Activated T-helper 2 cell treated with anti-CD3 and anti-CD28 coated beads, Interferon-gamma antibody, Interleukin-2, Interleukin-4, amounts not matched to agents 10 μg/mL and 5 μg/mL and 100 μg/mL, durations not matched to agents 14 hours and 24 hours and 36 hours (primary cell): ENCODE measurements around the gene HLX. TPM values are rescaled to one million over a fixed set of nuclear protein-coding genes. Genes with fewer than 3 reads are reported as not detected.

Source experiments
- DNase-seq: peaks from one replicate; pipeline ENCODE4 v3.0.0; 2021; ENCODE audit warnings: low spot score
- H3K27ac Mint-ChIP-seq: one replicate; pipeline ENCODE4 v1.8.0; 2021; ENCODE audit warnings: mixed read lengths
- H3K27me3 Mint-ChIP-seq: one replicate; pipeline ENCODE4 v1.8.0; 2021; ENCODE audit warnings: low read depth, mixed read lengths
- H3K36me3 Mint-ChIP-seq: one replicate; pipeline ENCODE4 v1.8.0; 2021; ENCODE audit warnings: low read depth, mixed read lengths
- H3K4me1 Mint-ChIP-seq: one replicate; pipeline ENCODE4 v1.8.0; 2021; ENCODE audit warnings: low read depth, mixed read lengths
- H3K4me3 Mint-ChIP-seq: one replicate; pipeline ENCODE4 v1.8.0; 2021; ENCODE audit warnings: low read depth, mild to moderate bottlenecking, moderate library complexity, mixed read lengths
- H3K9me3 Mint-ChIP-seq: one replicate; pipeline ENCODE4 v1.8.0; 2021; ENCODE audit warnings: mixed read lengths
- intact Hi-C: fragments of 100-400 bp; cut with micrococcal nuclease; formaldehyde crosslinking; loops from one replicate; pipeline ENCODE4 v1.15.1; 2023
- total RNA-seq: library from RNA; stranded (reverse); gene quantifications from 2 replicates; pipeline ENCODE4 v1.2.3, GENCODE V29; 2022

HLX gene
- total RNA-seq, 1 donor from 2014 or later = 10.4 TPM

DNA sequence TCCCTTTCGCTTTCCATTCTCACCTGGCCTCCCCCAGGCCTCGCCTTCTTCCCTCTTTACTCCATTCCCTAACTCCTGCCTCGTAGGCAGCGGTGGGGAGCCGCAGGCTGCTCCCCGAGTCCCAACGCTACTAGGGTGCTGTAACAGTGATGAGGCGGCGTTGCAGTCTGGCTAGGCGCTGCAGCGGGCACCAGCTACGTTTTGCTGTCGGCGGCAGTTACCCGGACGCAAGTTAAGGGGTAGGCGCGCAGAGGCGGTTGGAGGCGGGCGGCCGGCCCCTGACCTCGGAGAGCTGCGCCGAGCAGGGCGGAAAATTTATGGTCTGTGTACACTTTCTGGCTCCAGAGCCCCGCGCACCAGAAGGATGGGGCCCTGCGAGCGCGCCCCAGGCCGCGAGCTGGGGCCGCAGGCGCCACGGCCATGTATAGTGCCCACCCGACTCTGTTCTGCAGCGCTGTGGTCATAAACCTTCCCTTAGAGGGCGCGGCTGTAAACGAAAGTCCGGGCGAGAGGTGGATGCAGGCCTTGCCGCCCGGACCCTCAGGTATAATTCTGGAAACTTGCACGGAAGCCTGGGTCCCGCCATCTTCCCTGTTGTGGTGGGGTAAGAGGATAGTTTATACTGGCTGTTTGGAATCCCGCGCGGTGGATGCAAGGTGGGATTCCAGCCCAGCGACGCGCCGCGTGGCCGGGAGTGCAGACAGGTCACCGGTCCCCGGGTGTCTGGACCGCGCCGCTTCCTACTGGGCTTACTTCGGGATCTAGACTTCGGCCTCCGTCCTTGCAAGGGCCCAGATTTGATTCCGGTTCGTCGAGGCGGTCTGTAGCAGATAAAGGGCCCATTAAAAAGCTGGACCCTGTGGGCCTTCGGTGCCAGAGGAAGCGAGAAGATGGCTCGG lies 15.0 kb downstream of the HLX start:
- peaks cover 12% of the 10 kb centered on the region for H3K4me1 Mint-ChIP-seq
- intact Hi-C loops = loop anchor here (5.0 kb wide), 2 partner anchors 308 to 543 kb away; no protein-coding TSS in a partner anchor
- H3K27me3 Mint-ChIP-seq = peaks cover 68% of the 10 kb centered on the region
- no peak overlapping the region for H3K27ac Mint-ChIP-seq
- peaks cover 8% of the 10 kb centered on the region for H3K36me3 Mint-ChIP-seq
- H3K9me3 Mint-ChIP-seq = no peaks in the 10 kb centered on the region
- peak overlapping the region; percentile 49 for H3K4me3 Mint-ChIP-seq
- no peak for DNase-seq

DNA sequence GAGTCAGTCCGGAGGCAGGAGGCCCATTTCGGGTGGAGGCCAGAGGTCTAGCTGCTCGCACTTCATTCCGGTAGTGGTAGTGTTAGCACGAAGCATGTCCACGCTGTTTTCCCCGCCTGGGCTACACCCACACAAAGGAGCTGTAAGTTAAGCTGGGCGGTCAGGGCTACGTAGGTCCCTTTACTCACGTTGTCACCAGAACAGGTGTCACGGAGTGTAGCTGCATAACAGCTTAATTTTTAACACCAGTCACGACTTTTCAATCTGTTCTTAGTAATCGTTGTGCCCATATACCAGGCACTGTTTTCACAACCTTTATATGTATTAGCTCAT lies 15.6 kb downstream of the HLX start:
- Mint-ChIP-seq H3K27ac (no peak overlapping the region), H3K4me1 (peaks cover 12% of the 10 kb centered on the region), H3K36me3 (peaks cover 8% of the 10 kb centered on the region), H3K27me3 (peaks cover 62% of the 10 kb centered on the region), H3K9me3 (no peaks in the 10 kb centered on the region), H3K4me3 (no peak overlapping the region)
- DNase-seq = no peak
- intact Hi-C loops = loop anchor here (5.0 kb wide), 2 partner anchors 307 to 542 kb away; no protein-coding TSS in a partner anchor

DNA sequence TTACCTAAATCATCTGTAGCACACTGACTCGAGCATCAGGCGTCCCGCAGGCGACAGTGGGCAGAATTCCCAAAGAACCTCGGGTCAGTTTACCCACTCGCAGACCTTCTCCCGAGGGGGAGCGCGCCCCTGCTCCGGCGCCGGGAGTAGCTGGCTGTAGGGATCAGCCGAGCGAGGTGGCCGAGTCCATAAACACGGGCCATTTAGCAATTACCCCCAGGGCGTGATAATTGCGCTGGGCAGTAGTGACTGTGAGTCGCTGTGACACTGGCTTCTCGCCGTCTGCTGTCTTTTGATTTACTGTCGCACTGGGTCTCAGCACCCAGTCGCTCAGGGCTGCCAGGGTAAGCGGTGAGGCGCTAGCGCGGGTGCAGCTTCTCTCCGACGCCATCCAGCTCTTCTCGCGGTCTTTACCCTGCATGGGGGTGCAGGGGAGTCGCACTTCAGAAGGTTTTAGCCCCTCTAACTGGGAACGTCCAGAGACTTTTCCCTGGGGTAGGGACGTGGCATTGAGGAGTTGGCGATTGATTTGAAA lies 16.2 kb downstream of the HLX start:
- H3K27me3 Mint-ChIP-seq = peaks cover 56% of the 10 kb centered on the region
- DNase-seq = no peak
- no peak overlapping the region for H3K27ac Mint-ChIP-seq
- peaks cover 8% of the 10 kb centered on the region for H3K36me3 Mint-ChIP-seq
- H3K4me1 Mint-ChIP-seq = peaks cover 12% of the 10 kb centered on the region
- intact Hi-C loops = no loop called here
- H3K4me3 Mint-ChIP-seq = no peak overlapping the region
- no peaks in the 10 kb centered on the region for H3K9me3 Mint-ChIP-seq

DNA sequence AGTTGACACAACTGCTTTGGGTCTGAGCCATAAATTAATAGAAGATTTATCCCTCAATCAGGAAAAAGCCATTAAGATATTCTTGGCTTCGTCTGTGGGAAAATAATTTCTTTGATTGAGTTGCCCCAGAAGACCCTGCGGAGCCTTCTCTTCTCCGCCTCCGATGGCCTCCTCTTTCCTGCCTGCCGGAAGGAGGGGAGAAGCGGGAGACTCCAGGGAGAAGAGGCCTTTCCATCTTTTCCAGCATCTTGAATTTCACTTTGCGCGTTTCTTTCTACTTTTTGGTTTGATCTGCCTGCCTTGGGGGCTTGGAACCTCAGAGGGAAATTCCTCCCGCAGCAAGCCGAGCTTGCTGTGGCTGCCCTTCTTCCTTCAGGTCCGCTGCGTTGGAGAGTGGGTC lies 16.8 kb downstream of the HLX start:
- peaks cover 8% of the 10 kb centered on the region for H3K36me3 Mint-ChIP-seq
- H3K4me3 Mint-ChIP-seq = no peak overlapping the region
- H3K27me3 Mint-ChIP-seq = peaks cover 50% of the 10 kb centered on the region
- DNase-seq = no peak
- no peaks in the 10 kb centered on the region for H3K9me3 Mint-ChIP-seq
- H3K27ac Mint-ChIP-seq = no peak overlapping the region
- H3K4me1 Mint-ChIP-seq = peaks cover 12% of the 10 kb centered on the region
- intact Hi-C loops = no loop called here

DNA sequence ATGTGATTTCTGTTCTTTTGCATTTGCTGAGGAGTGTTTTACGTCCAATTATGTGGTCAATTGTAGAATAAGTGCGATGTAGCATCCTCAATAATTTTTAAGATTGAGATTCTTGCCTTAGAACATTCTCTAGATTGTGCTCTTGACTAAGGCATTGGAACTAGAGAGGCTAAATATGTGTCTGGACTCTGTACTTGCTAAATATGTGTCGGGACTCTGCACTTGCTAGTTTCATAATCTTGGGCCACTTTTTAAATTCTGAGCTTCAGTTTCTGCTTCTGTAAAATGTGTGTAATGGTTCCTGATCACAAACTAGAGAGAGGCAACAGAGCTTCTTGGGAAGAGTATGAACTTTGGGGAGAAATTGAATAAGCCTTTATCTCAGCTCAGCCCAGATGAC lies 21.6 kb downstream of the HLX start:
- no peak for DNase-seq
- H3K27me3 Mint-ChIP-seq = peaks cover 8% of the 10 kb centered on the region
- H3K36me3 Mint-ChIP-seq = no peaks in the 10 kb centered on the region
- no peak overlapping the region for H3K4me3 Mint-ChIP-seq
- H3K9me3 Mint-ChIP-seq = no peaks in the 10 kb centered on the region
- H3K27ac Mint-ChIP-seq = no peak overlapping the region
- intact Hi-C loops = no loop called here
- H3K4me1 Mint-ChIP-seq = no peaks in the 10 kb centered on the region

DNA sequence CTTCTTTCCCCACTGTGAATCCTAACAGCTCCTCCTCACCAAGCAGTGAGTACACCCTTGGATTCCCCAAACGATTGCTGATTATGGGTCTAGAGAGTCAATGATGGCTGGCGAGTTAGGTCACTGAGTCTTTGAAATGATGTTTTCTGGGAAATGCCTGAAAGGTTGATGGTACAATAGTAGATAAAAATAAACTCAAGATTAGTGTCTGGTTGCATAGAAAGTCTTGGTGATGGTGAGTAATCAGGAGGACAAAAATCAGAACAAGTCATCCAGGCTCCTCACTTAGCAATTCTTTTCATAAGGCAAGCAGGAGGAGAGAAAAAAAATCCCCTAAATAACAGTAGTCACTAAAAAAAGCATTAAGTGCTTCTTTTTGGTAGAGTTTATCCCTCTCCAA lies 22.6 kb downstream of the HLX start:
- peaks cover 8% of the 10 kb centered on the region for H3K27me3 Mint-ChIP-seq
- no peak overlapping the region for H3K4me3 Mint-ChIP-seq
- intact Hi-C loops = no loop called here
- no peak for DNase-seq
- no peak overlapping the region for H3K27ac Mint-ChIP-seq
- no peaks in the 10 kb centered on the region for H3K9me3 Mint-ChIP-seq
- no peaks in the 10 kb centered on the region for H3K4me1 Mint-ChIP-seq
- H3K36me3 Mint-ChIP-seq = no peaks in the 10 kb centered on the region

DNA sequence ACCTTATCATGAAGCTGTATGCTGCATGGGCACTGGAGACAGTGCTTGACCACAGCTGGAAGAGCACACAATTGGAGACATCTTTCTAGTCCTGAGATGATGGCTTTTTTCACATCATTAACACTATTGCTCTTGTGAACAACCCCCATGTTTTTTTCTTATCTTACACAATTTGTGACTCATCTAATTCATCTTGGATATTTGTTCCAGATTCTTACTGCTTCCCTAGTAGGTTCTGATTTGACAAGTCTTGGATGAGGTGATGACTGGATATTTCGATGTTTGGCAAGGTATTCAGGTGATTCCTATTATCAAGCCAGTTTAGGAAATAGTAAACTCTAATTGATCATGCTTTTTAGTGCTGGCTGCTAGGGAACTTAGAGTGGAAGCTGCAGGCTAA lies 23.7 kb downstream of the HLX start:
- H3K9me3 Mint-ChIP-seq = no peaks in the 10 kb centered on the region
- H3K27ac Mint-ChIP-seq = no peak overlapping the region
- H3K4me1 Mint-ChIP-seq = no peaks in the 10 kb centered on the region
- no peaks in the 10 kb centered on the region for H3K36me3 Mint-ChIP-seq
- DNase-seq = no peak
- no peak overlapping the region for H3K4me3 Mint-ChIP-seq
- intact Hi-C loops = no loop called here
- peaks cover 6% of the 10 kb centered on the region for H3K27me3 Mint-ChIP-seq

DNA sequence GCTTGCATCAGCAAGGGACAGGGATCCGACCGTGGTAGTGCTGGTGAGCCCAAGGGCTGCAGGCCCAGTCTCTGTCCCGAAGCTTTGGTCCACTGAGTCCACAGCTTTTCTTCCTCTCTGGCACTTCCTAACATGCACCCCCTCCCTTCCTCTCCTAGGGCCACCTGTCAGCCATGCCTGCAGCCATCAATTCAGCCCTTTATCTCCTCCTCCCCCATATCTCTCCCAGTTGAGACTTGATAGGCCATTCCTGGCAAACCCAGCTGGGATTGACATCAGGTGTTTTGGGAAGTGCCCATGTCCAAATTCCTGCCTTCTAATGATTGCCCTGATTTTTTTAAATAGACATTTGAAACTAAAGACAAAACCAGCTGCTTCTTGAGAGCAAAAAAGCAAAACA lies 25.6 kb downstream of the HLX start:
- Mint-ChIP-seq H3K9me3 (no peaks in the 10 kb centered on the region), H3K36me3 (no peaks in the 10 kb centered on the region), H3K27ac (no peak overlapping the region), H3K4me3 (no peak overlapping the region), H3K4me1 (peaks cover 4% of the 10 kb centered on the region), H3K27me3 (no peaks in the 10 kb centered on the region)
- intact Hi-C loops = no loop called here
- DNase-seq = no peak

DNA sequence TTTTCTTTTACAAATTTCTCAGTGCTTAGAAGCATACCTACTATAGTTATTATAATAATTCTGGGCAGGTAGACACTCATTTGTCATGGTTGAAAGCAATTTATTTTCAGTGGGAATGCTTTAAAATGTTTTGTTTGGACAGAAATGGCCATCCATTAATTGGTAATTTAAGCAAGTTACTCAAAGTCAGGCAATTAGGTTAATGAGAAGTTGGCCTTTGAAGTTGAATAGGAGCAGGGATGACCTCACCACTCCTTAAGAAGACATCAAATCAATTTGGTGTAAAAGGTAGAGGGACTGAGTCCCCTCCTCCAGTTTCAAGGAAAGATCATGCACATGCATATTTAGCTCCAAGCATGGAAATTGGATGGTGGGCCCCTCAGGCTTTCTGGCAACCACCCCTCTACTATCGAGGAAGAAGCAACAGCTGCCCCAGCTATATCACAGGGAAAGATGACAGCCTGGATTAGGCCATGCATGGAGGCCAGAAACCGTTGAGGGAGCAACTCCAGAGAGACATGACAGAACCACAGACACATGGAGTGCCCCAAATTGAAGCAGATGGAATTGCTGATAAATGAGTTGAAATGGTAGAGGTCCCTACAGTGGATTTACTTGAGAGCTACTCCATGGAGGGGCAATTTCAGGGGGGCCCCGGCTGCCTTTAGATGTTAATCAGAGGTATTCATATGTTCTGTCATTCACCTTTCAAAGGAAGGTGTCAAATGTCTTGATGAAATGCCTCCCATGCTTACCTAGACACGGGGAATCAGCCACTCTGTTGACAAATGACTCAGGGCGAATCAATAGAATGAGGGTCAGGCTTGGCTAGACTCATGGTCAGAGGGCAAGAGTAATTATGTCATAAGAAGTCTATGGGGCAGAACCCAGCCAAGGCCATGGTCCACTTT lies 26.7 kb downstream of the HLX start:
- no peak overlapping the region for H3K4me3 Mint-ChIP-seq
- no peaks in the 10 kb centered on the region for H3K36me3 Mint-ChIP-seq
- peaks cover 4% of the 10 kb centered on the region for H3K4me1 Mint-ChIP-seq
- intact Hi-C loops = no loop called here
- no peaks in the 10 kb centered on the region for H3K9me3 Mint-ChIP-seq
- DNase-seq = no peak
- no peak overlapping the region for H3K27ac Mint-ChIP-seq
- no peaks in the 10 kb centered on the region for H3K27me3 Mint-ChIP-seq

DNA sequence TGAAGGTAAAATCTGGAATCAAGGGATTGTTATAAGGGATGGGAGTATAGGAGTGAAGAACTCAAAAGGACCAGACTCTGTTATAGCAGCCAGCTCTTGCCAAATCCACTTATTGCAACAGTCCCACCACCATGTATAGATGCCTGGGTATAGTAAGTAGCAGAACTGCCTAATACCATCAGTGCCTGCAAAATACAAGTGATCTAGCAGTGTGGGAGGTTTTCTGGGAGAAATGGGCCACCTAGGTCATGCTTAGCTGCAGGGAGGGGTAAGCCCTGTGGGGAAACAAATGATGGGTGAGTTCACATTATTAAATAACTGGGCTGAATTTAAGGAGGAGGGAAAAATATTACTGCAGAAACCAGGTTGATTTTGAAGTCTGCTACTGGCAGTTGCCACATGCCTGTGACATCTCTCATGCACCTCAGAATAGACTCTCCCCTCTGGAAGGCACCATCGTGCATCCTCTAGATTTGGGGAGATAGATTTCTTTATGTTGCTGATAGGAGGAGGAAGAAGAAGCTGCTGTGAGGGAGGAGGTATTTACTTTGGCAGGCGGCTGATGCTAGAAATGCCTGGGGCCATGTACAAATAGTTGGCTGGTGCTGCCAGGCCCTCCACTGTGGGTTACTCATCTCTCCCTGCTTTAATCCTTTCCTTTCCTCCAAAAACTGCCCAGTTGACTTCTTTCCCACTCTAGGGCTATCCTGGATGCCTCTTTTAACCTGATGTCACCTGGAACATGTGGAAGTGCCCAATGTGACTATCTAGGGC lies 27.5 kb downstream of the HLX start:
- Mint-ChIP-seq H3K9me3 (no peaks in the 10 kb centered on the region), H3K36me3 (no peaks in the 10 kb centered on the region), H3K27me3 (no peaks in the 10 kb centered on the region), H3K4me1 (peaks cover 4% of the 10 kb centered on the region), H3K27ac (no peak overlapping the region), H3K4me3 (no peak overlapping the region)
- DNase-seq = no peak
- intact Hi-C loops = no loop called here

DNA sequence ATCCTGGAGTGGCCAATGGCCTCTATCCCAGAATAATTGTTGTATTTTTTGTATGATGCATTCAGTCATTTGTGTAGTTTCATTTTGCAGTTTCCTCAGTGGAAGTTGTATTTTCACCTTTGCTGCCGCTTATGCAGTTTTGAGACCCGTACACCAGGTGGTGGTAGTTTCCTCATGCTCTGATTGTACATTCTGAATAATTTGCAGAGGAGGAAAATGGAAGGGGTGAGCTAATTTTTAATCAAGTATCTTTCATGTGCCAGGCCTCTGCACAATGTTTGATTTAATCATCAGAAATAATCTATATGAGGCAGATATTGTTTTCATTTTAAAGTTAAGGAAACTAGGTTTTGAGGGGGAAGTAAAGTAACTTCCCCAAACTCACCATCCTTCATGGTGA lies 29.5 kb downstream of the HLX start:
- peaks cover 4% of the 10 kb centered on the region for H3K4me1 Mint-ChIP-seq
- no peak for DNase-seq
- H3K4me3 Mint-ChIP-seq = no peak overlapping the region
- H3K27ac Mint-ChIP-seq = no peak overlapping the region
- intact Hi-C loops = no loop called here
- no peaks in the 10 kb centered on the region for H3K27me3 Mint-ChIP-seq
- no peaks in the 10 kb centered on the region for H3K36me3 Mint-ChIP-seq
- H3K9me3 Mint-ChIP-seq = no peaks in the 10 kb centered on the region

DNA sequence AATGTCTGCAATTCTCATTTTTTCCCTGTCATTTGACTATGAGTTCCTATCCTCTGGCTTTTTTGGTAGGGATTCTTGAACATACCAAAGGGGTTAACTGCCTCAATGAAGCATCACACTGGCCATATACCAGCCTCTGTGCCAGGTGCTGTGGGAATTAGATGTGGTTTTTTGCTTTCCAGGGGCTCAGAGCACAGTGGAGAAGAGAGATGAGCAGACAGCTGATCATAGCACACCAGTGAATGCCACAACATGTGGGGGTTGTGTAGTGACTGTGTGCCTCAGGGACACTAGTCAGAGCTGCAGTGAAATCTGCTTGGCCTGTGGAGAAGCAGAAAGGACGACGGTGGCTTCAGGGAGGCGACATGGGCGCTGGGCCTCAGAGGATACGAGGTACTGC lies 30.8 kb downstream of the HLX start:
- Mint-ChIP-seq H3K27me3 (no peaks in the 10 kb centered on the region), H3K4me1 (peaks cover 9% of the 10 kb centered on the region), H3K4me3 (no peak overlapping the region), H3K9me3 (no peaks in the 10 kb centered on the region), H3K27ac (no peak overlapping the region), H3K36me3 (no peaks in the 10 kb centered on the region)
- intact Hi-C loops = no loop called here
- DNase-seq = no peak
